ENCODE results near the gene DPM3. TPM values are rescaled to one million over a fixed set of nuclear protein-coding genes. Genes with fewer than 3 reads are reported as not detected.
"Not testable (repeated sequence)": the region's sequence is repeated elsewhere in the genome, so short reads cannot be mapped to it uniquely, and the experiment has no call there.

DPM3 gene
- total RNA-seq, 4 donors from 2014 or later: 7.2 to 130 (median 62.6) TPM

DNA sequence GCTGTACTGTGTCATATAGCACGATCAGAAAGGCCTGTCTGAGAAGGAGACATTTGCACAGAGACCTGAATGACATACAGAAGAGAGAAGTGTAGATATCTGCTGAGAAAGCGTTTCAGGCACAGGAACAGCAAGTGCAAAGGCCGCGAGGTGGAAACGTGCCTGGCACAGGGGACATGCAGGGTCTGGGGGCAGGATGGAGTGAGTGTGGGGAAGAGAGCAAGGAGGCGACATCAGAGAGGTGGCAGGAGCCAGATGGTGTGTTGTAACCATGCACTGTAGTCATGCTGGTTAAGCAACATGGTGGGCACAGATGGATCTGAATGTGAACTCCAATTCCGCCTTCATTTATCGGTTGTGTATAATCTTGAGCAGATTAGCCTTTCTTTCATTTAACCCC is 19.8 kb upstream of the DPM3 start:
- Histone ChIP-seq H3K36me3 (no peaks in the 10 kb centered on the region), H3K27me3 (no peaks in the 10 kb centered on the region), H3K27ac (no peak overlapping the region), H3K4me1 (no peaks in the 10 kb centered on the region), H3K9me3 (no peaks in the 10 kb centered on the region), H3K4me3 (no peak overlapping the region)
- intact Hi-C loops (cut with DNase I; ENCODE audit: low total_unique reads): no loop called here
- DNase-seq: no peak
- in situ Hi-C loops (cut with MboI; ENCODE audit: low pct_ligation_motif_present in 1 of 4, low pct_unique_long_range_greater_than_20kb in 1 of 4, low sequenced_read_pairs in 3 of 4): loop anchor here in 2 of 4 donors (10.0 to 25.0 kb wide), 2 partner anchors 65 to 248 kb away; no protein-coding TSS in a partner anchor
- WGBS, 2 donors (ENCODE audit: low coverage in 1 of 2): 83 to 84% methylated on average over 5 to 8 of the region's 8 CpGs
- TF ChIP-seq POLR2A (IDR thresholded peaks at IDR 0.05) (no peak), EP300 (IDR thresholded peaks at IDR 0.05; ENCODE audit: low read depth) (no peak), POLR2AphosphoS5 (IDR thresholded peaks at IDR 0.05) (no peak)
- TF ChIP-seq, protein P1, sequence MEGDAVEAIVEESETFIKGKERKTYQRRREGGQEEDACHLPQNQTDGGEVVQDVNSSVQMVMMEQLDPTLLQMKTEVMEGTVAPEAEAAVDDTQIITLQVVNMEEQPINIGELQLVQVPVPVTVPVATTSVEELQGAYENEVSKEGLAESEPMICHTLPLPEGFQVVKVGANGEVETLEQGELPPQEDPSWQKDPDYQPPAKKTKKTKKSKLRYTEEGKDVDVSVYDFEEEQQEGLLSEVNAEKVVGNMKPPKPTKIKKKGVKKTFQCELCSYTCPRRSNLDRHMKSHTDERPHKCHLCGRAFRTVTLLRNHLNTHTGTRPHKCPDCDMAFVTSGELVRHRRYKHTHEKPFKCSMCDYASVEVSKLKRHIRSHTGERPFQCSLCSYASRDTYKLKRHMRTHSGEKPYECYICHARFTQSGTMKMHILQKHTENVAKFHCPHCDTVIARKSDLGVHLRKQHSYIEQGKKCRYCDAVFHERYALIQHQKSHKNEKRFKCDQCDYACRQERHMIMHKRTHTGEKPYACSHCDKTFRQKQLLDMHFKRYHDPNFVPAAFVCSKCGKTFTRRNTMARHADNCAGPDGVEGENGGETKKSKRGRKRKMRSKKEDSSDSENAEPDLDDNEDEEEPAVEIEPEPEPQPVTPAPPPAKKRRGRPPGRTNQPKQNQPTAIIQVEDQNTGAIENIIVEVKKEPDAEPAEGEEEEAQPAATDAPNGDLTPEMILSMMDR (IDR thresholded peaks at IDR 0.05): no peak

- TF ChIP-seq POLR2A (IDR thresholded peaks at IDR 0.05): no peak
- TF ChIP-seq, protein P1 (IDR thresholded peaks at IDR 0.05): no peak
- TF ChIP-seq EP300 (IDR thresholded peaks at IDR 0.05; ENCODE audit: low read depth): no peak
- no peak for TF ChIP-seq POLR2AphosphoS5 (IDR thresholded peaks at IDR 0.05)
- DNase-seq: no peak
- H3K4me1 ChIP-seq: no peaks in the 10 kb centered on the region
- H3K27ac ChIP-seq: no peak overlapping the region
- 75 to 76% methylated on average over 1 of the region's 1 CpG for WGBS, 2 donors (ENCODE audit: low coverage in 1 of 2)
- no peak overlapping the region for H3K4me3 ChIP-seq
- no peaks in the 10 kb centered on the region for H3K36me3 ChIP-seq
- intact Hi-C loops (cut with DNase I; ENCODE audit: low total_unique reads) (no loop called here), in situ Hi-C loops (cut with MboI; ENCODE audit: low pct_ligation_motif_present in 1 of 4, low pct_unique_long_range_greater_than_20kb in 1 of 4, low sequenced_read_pairs in 3 of 4) (loop anchor here in 1 of 4 donors (25.0 kb wide), 1 partner anchor 247 kb away; no protein-coding TSS in a partner anchor)
- H3K9me3 ChIP-seq: no peaks in the 10 kb centered on the region
- no peaks in the 10 kb centered on the region for H3K27me3 ChIP-seq
These were observed 18.7 kb upstream of the DPM3 start for GRCh38 chr1:155158991-155159390.

DNA sequence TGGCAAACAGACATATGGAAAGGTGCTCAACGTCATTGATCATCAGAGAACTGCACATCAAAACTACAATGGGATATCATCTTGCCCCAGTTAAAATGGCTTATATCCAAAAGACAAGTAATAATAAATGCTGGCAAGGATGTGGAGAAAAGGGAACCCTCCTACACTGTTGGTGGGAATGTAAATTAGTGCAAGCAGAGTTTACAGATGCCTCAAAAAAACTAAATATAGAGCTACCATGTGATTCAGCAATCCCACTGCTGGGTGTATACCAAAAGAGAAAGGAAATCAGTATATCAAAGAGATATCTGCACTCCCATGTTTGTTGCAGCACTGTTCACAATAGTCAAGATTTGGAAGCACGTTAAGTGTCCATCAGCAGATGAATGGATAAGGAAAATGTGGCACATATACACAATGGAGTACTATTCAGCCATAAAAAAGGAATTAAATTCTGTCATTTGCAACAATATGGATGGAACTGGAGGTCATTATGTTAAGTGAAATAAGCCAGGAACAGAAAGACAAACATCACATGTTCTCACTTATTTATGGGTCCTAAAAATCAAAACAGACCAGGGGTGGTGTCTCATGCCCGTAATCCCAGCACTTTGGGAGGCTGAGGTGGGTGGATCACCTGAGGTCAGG is 15.8 kb upstream of the DPM3 start:
- H3K4me3 ChIP-seq; DNase-seq; H3K27ac ChIP-seq; H3K36me3 ChIP-seq; H3K4me1 ChIP-seq; intact Hi-C loops (cut with DNase I; ENCODE audit: low total_unique reads); H3K27me3 ChIP-seq; H3K9me3 ChIP-seq: not testable (repeated sequence)
- 57 to 64% methylated on average over 2 to 3 of the region's 3 CpGs for WGBS, 2 donors (ENCODE audit: low coverage in 1 of 2)
- in situ Hi-C loops (cut with MboI; ENCODE audit: low pct_ligation_motif_present in 1 of 4, low pct_unique_long_range_greater_than_20kb in 1 of 4, low sequenced_read_pairs in 3 of 4): loop anchor here in 1 of 4 donors (25.0 kb wide), 1 partner anchor 244 kb away; no protein-coding TSS in a partner anchor

GRCh38 chr1:155145491-155145890 is 5.2 kb upstream of the DPM3 start:
- in situ Hi-C loops (cut with MboI; ENCODE audit: low pct_ligation_motif_present in 1 of 4, low pct_unique_long_range_greater_than_20kb in 1 of 4, low sequenced_read_pairs in 3 of 4): no loop called here
- intact Hi-C loops (cut with DNase I; ENCODE audit: low total_unique reads): no loop called here
- no peak for TF ChIP-seq POLR2A (IDR thresholded peaks at IDR 0.05)
- no peak for TF ChIP-seq EP300 (IDR thresholded peaks at IDR 0.05; ENCODE audit: low read depth)
- TF ChIP-seq, protein P1 (IDR thresholded peaks at IDR 0.05): no peak
- TF ChIP-seq POLR2AphosphoS5 (IDR thresholded peaks at IDR 0.05): no peak
- Histone ChIP-seq H3K27me3 (peaks cover 8% of the 10 kb centered on the region), H3K9me3 (no peaks in the 10 kb centered on the region), H3K4me1 (peaks cover 0 to 2% (median under 1%) of the 10 kb centered on the region in 4 donors), H3K4me3 (no peak overlapping the region), H3K27ac (no peak overlapping the region), H3K36me3 (no peaks in the 10 kb centered on the region)
- 74 to 76% methylated on average over 3 of the region's 3 CpGs for WGBS, 2 donors (ENCODE audit: low coverage in 1 of 2)
- no peak for DNase-seq
